Astrocyte (in vitro differentiated cells and primary cell): Measurements from ENCODE around the gene ZNF254. TPM values are rescaled to one million over a fixed set of nuclear protein-coding genes. Genes with fewer than 3 reads are reported as not detected.

ENCODE experiments used
- DNase-seq: peaks from one replicate; pipeline ENCODE4 v3.0.0-alpha.2; 2010; ENCODE audit warnings: low read depth
- FAIRE-seq: peaks from 2 replicates; lab custom pipeline; 2011; peaks lifted over from hg19 to GRCh38; lab: Jason Lieb, UNC
- H2AFZ ChIP-seq: 2 replicates; pipeline ENCODE4 v1.6.0; 2012; ENCODE audit warnings: low read depth, low read length, inconsistent platforms
- H3K27ac ChIP-seq: 2 replicates; pipeline ENCODE4 v1.5.1; 2011; ENCODE audit warnings: low read depth, low read length, inconsistent platforms
- H3K27me3 ChIP-seq: 2 replicates; pipeline ENCODE4 v1.6.0; 2011; ENCODE audit warnings: low read length, inconsistent platforms; ENCODE audit not compliant: insufficient read depth
- H3K36me3 ChIP-seq: 2 replicates; pipeline ENCODE4 v1.5.1; 2011; ENCODE audit warnings: low read length, inconsistent platforms; ENCODE audit not compliant: insufficient read depth
- H3K4me1 ChIP-seq: 2 replicates; pipeline ENCODE4 v1.5.1; 2011; ENCODE audit warnings: low read length, inconsistent platforms; ENCODE audit not compliant: insufficient read depth
- H3K4me2 ChIP-seq: 2 replicates; pipeline ENCODE4 v1.6.0; 2012; ENCODE audit warnings: low read length, inconsistent platforms
- H3K4me3 ChIP-seq: 2 replicates; pipeline ENCODE4 v1.5.1; 2011; ENCODE audit warnings: low read depth, mild to moderate bottlenecking, low read length, inconsistent platforms; ENCODE audit not compliant: insufficient read depth
- H3K79me2 ChIP-seq: 2 replicates; pipeline ENCODE4 v1.6.0; 2012; ENCODE audit warnings: mild to moderate bottlenecking, low read length, inconsistent platforms; ENCODE audit not compliant: insufficient read depth
- H3K9ac ChIP-seq: 2 replicates; pipeline ENCODE4 v1.6.0; 2012; ENCODE audit warnings: mild to moderate bottlenecking, low read length, inconsistent platforms
- H3K9me3 ChIP-seq: 2 replicates; pipeline ENCODE4 v1.5.1; 2012; ENCODE audit warnings: low read depth, mild to moderate bottlenecking, low read length, inconsistent platforms; ENCODE audit not compliant: insufficient read depth
- H4K20me1 ChIP-seq: 2 replicates; pipeline ENCODE4 v1.6.0; 2012; ENCODE audit warnings: low read length, inconsistent platforms; ENCODE audit not compliant: insufficient read depth
- H3K27ac Mint-ChIP-seq: one replicate; pipeline ENCODE4 v1.8.0; 2021; ENCODE audit warnings: mild to moderate bottlenecking, mixed read lengths; ENCODE audit not compliant: unreplicated experiment
- H3K27me3 Mint-ChIP-seq: one replicate; pipeline ENCODE4 v1.8.0; 2021; ENCODE audit warnings: low read depth, mixed read lengths; ENCODE audit not compliant: unreplicated experiment
- H3K36me3 Mint-ChIP-seq: one replicate; pipeline ENCODE4 v1.8.0; 2021; ENCODE audit warnings: low read depth, mixed read lengths; ENCODE audit not compliant: unreplicated experiment
- H3K4me1 Mint-ChIP-seq: one replicate; pipeline ENCODE4 v1.8.0; 2021; ENCODE audit warnings: low read depth, mixed read lengths; ENCODE audit not compliant: unreplicated experiment
- H3K4me3 Mint-ChIP-seq: one replicate; pipeline ENCODE4 v1.8.0; 2021; ENCODE audit warnings: mild to moderate bottlenecking, moderate library complexity, mixed read lengths; ENCODE audit not compliant: unreplicated experiment
- H3K9me3 Mint-ChIP-seq: one replicate; pipeline ENCODE4 v1.8.0; 2021; ENCODE audit warnings: mild to moderate bottlenecking, mixed read lengths; ENCODE audit not compliant: unreplicated experiment
- EZH2 ChIP-seq: IDR thresholded peaks from 2 replicates; pipeline ENCODE4 v1.6.1; 2012; ENCODE audit warnings: mild to moderate bottlenecking, low read length, inconsistent platforms; ENCODE audit not compliant: insufficient read depth
- total RNA-seq: library from RNA; stranded (reverse); gene quantifications from 2 replicates; pipeline ENCODE4 v1.2.1, GENCODE V29; 2021
- TF ChIP-seq, protein P1 (sequence below): IDR thresholded peaks from 2 replicates; pipeline ENCODE4 v1.5.1; 2011; ENCODE audit warnings: low read depth, mild to moderate bottlenecking, inconsistent platforms, low read length, moderate library complexity; ENCODE audit not compliant: insufficient read depth

The ZNF254 gene
- total RNA-seq, 1 donor from 2014 or later: 20.4 TPM

DNA sequence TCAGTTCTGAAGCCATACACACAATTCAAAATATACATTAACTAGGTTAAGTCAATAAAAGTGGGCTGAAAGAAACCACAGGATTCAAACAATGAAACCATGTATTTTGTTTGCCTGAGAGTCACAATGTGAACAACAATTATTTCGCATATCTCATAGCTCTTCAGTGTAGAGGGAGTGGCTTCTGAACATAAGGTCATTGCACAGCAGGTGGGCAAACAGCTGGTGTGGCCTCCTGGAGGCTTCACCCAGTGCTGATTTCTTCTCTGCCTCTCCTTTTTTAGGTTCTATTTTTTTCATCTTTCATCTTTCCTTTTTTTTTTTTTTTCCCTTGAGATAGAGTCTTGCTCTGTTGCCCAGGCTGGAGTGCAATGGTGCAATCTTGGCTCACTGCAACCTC, 40.4 kb upstream of the ZNF254 start:
- no peak overlapping the region for H2AFZ ChIP-seq
- no peaks in the 10 kb centered on the region for H3K9me3 ChIP-seq
- H3K4me1 ChIP-seq: no peaks in the 10 kb centered on the region
- Mint-ChIP-seq H3K9me3 (no peaks in the 10 kb centered on the region), H3K4me3 (no peak overlapping the region), H3K36me3 (peaks cover 28% of the 10 kb centered on the region), H3K4me1 (no peaks in the 10 kb centered on the region), H3K27ac (no peak overlapping the region), H3K27me3 (no peaks in the 10 kb centered on the region)
- no peak for TF ChIP-seq EZH2
- TF ChIP-seq, protein P1, sequence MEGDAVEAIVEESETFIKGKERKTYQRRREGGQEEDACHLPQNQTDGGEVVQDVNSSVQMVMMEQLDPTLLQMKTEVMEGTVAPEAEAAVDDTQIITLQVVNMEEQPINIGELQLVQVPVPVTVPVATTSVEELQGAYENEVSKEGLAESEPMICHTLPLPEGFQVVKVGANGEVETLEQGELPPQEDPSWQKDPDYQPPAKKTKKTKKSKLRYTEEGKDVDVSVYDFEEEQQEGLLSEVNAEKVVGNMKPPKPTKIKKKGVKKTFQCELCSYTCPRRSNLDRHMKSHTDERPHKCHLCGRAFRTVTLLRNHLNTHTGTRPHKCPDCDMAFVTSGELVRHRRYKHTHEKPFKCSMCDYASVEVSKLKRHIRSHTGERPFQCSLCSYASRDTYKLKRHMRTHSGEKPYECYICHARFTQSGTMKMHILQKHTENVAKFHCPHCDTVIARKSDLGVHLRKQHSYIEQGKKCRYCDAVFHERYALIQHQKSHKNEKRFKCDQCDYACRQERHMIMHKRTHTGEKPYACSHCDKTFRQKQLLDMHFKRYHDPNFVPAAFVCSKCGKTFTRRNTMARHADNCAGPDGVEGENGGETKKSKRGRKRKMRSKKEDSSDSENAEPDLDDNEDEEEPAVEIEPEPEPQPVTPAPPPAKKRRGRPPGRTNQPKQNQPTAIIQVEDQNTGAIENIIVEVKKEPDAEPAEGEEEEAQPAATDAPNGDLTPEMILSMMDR: no peak
- no peak overlapping the region for H3K4me2 ChIP-seq
- FAIRE-seq (no peak), DNase-seq (no peak)
- H3K27me3 ChIP-seq: no peaks in the 10 kb centered on the region
- H3K27ac ChIP-seq: no peak overlapping the region
- peaks cover 23% of the 10 kb centered on the region for H3K79me2 ChIP-seq
- no peak overlapping the region for H3K9ac ChIP-seq
- H3K36me3 ChIP-seq: peaks cover 44% of the 10 kb centered on the region
- H4K20me1 ChIP-seq: peaks cover 24% of the 10 kb centered on the region
- no peak overlapping the region for H3K4me3 ChIP-seq

DNA sequence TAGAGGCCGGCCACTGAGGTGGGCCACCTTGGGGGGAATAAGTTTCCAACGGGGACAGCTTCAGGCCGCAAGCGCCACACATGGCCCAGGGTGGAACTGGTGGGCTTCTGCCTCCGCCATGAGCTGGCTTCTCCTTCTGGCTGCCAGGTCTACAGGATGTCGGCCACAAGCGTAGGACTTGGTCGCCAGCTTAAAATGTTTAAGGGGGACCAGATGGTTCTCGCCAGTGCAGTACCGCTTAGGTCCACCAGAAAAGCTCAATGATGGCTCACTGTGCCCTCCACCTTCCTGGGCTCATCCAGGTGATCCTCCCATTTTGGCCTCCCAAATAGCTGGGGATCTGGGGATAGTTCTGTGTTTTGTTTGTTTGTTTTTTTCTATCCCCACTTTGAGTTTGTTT, 38.7 kb upstream of the ZNF254 start:
- no peaks in the 10 kb centered on the region for H3K27me3 ChIP-seq
- H3K4me3 ChIP-seq: no peak overlapping the region
- H3K27ac ChIP-seq: no peak overlapping the region
- DNase-seq: no peak
- H3K79me2 ChIP-seq: peaks cover 15% of the 10 kb centered on the region
- H3K4me1 Mint-ChIP-seq: no peaks in the 10 kb centered on the region
- H3K9ac ChIP-seq: no peak overlapping the region
- H3K4me1 ChIP-seq: peaks cover under 1% of the 10 kb centered on the region
- H3K9me3 ChIP-seq: no peaks in the 10 kb centered on the region
- H4K20me1 ChIP-seq: peaks cover 37% of the 10 kb centered on the region
- no peak overlapping the region for H3K4me3 Mint-ChIP-seq
- no peaks in the 10 kb centered on the region for H3K27me3 Mint-ChIP-seq
- H3K36me3 ChIP-seq: peaks cover 48% of the 10 kb centered on the region
- TF ChIP-seq EZH2: no peak
- TF ChIP-seq, protein P1: no peak
- H2AFZ ChIP-seq: no peak overlapping the region
- H3K4me2 ChIP-seq: no peak overlapping the region
- H3K9me3 Mint-ChIP-seq: no peaks in the 10 kb centered on the region
- peaks cover 26% of the 10 kb centered on the region for H3K36me3 Mint-ChIP-seq
- FAIRE-seq: no peak
- no peak overlapping the region for H3K27ac Mint-ChIP-seq

DNA sequence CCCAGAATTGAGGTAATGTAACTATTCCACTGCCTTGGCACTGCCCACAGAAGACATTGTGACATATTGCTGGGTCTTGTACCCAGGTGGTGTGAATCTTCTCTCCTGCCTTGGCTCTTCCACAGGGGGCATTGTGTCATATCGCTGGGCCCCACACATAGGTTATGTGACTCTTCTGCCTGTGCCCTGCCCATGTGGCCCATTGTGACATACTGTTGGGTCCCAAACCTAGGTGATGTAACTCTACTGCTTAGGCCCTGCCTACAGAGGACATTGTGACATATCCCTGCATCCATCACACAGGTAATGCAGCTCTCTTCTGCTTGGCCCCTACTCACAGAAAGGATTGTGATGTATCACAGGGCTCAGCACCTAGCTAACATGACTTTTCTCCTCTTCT, 37.5 kb upstream of the ZNF254 start:
- H4K20me1 ChIP-seq: peaks cover 46% of the 10 kb centered on the region
- no peaks in the 10 kb centered on the region for H3K27me3 Mint-ChIP-seq
- no peak for DNase-seq
- H3K4me3 ChIP-seq: no peak overlapping the region
- H3K4me3 Mint-ChIP-seq: no peak overlapping the region
- peaks cover 32% of the 10 kb centered on the region for H3K36me3 Mint-ChIP-seq
- no peak overlapping the region for H2AFZ ChIP-seq
- H3K79me2 ChIP-seq: peaks cover 10% of the 10 kb centered on the region
- peaks cover 13% of the 10 kb centered on the region for H3K4me1 ChIP-seq
- H3K27ac Mint-ChIP-seq: no peak overlapping the region
- peaks cover 7% of the 10 kb centered on the region for H3K4me1 Mint-ChIP-seq
- no peaks in the 10 kb centered on the region for H3K27me3 ChIP-seq
- H3K9ac ChIP-seq: no peak overlapping the region
- peaks cover 48% of the 10 kb centered on the region for H3K36me3 ChIP-seq
- H3K4me2 ChIP-seq: no peak overlapping the region
- no peaks in the 10 kb centered on the region for H3K9me3 Mint-ChIP-seq
- H3K27ac ChIP-seq: no peak overlapping the region
- no peak for TF ChIP-seq EZH2
- TF ChIP-seq, protein P1: no peak
- no peak for FAIRE-seq
- no peaks in the 10 kb centered on the region for H3K9me3 ChIP-seq
